ENCODE measurements around the gene GPR26.

Gene GPR26, protein sequence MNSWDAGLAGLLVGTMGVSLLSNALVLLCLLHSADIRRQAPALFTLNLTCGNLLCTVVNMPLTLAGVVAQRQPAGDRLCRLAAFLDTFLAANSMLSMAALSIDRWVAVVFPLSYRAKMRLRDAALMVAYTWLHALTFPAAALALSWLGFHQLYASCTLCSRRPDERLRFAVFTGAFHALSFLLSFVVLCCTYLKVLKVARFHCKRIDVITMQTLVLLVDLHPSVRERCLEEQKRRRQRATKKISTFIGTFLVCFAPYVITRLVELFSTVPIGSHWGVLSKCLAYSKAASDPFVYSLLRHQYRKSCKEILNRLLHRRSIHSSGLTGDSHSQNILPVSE

GRCh38 chr10:123666318-123667236 is at the start of gene GPR26:
Gene GPR26, plus strand, starts transcription at chr10:123666355. Its CDS starts 53 bp downstream, at chr10:123666408.
- no peak for DNase-seq

DNA sequence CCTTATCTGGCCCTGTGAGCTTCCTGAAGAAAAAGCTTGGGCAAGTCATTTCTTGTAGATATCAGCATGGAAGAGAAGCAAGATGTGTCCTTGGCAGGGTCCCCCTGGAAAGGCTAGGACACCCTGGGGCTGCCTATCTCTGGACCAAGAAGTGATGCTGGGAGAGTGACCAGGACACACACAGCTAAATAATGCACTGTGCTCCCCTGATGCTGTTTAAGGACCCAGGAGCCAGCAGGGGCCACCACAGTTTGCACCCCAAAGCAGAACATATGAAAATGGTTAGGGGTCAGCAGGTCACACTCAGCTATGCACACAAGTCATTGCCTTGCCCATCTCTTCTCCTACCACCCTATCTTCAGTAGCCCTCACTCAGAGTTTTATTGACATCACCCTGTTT is 47.9 kb upstream of the GPR26 start:
- DNase-seq: no peak

- no peak for DNase-seq
Observed at GRCh38 chr10:123619067-123619855, 46.9 kb upstream of the GPR26 start.

GRCh38 chr10:123620621-123621020 is 45.5 kb upstream of the GPR26 start:
- DNase-seq: no peak

- no peak for DNase-seq
Observed at GRCh38 chr10:123621492-123621891, 44.7 kb upstream of the GPR26 start.

DNA sequence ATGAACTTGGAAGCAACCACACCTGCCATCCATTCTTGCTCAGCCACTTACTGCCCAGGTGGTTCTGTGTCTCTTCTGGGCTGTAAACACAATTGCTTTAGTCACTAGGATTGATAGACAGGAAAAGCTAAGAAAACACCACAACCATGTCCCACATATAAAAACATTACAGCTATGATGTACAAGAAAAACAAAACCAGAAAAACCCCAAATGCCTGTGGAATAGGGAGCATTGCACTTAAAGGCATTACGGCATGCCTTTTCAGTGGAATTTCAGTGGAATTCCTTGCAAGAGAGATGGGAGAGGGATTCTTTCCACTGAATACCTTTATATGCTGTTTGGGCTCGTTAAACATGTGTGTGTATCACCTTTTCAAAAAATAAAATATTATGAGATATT is 44.2 kb upstream of the GPR26 start:
- no peak for DNase-seq

- DNase-seq: no peak
Observed at GRCh38 chr10:123622381-123622780, 43.8 kb upstream of the GPR26 start.

DNA sequence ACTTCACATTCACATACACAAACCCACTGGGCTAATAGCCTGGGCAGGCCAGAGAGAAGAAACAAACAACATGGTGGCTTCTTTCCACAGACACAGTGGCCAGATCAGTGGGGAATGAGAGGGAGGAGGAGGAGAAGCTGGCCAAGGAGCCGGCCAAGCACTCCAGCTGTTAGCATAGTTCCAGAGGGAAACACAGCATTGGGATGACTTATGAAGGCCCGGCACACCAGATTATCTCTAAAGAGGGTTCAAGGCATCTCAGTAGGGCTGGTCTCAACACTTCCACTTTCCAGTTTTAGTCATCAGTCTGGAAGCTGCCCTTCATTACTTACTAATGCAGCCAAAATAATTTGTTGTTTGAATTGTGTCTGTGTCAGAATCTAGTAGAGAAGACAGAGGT is 42.1 kb upstream of the GPR26 start:
- DNase-seq: no peak

DNA sequence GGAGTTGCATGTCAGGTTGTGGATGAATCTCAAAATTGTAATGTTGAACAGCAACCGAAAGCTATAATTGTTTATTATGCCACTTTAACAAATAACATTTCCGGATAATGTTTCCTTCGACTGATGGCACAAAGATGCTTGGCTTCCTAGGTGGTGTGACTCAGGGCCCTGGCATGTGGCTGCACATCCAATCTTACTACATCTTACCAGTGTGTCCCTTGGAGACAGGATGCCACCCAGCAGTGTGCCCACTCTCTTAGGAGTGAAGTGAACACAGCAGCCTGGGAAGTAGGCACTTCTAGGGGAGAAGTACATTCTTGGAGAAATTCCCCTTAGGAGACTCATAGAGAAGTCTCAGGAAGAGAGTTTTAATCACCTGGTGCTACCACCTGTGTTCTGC is 33.0 kb upstream of the GPR26 start:
- no peak for DNase-seq

DNA sequence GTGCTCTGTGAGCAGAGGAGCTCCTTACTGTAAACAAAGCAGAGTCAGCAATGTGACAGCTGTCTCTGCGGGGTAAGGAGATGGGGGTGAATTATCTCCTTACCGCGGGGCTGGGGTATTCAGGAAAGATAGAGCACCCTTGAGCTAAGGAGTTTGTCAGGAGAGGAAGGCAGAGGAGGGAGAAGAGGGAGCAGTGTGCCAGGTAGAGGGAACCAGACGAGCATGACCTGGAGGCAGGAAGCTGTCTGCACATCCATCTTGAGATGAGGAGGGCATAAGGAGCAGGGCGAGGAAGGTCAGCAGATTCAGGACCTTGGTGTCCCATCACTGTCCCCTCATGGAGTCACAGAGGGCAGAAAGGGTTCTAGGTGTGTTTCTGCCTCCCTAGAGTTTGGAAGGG is 32.5 kb upstream of the GPR26 start:
- DNase-seq: no peak

DNA sequence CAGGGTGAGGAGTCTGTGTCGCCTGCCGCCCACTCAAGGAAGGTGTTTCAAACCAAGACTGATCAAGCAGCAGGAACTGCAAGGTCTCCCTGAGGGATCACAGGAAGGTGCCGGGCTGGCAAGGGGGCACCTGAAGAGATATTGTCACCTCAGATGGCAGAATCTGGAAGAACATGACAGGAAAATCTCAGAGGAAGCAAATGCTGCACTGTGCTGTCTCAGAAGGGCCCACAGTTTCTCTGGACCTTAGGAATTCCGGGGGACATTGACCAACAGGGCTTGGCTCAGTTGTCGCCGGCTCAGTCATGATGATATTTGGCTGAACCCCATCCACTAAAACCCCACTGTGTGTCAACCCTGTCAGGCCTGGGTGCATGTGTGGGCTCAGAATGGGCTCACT is 31.9 kb upstream of the GPR26 start:
- DNase-seq: no peak

DNA sequence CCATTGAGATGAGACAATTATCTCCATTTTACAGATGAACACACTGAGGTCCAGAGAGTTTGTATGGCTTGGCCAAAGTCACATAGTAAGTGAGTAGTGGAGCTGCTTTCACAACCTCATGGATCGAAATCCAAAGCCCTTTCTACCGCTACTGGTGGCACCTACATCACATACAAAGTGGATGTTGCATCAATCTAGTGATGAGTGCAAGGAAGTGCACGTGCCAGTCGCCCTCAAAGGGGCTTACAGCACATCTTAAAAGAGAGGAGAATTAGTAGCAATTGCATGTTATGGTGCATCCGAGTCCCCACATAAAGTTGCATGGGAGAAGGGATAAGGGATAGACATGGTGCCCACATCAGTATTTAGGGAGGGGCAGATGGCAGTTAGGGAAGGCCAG is 31.0 kb upstream of the GPR26 start:
- DNase-seq: no peak

- DNase-seq: no peak
Observed at GRCh38 chr10:123635745-123636144, 30.4 kb upstream of the GPR26 start.

- DNase-seq: no peak
Observed at GRCh38 chr10:123636598-123637325, 29.4 kb upstream of the GPR26 start.

DNA sequence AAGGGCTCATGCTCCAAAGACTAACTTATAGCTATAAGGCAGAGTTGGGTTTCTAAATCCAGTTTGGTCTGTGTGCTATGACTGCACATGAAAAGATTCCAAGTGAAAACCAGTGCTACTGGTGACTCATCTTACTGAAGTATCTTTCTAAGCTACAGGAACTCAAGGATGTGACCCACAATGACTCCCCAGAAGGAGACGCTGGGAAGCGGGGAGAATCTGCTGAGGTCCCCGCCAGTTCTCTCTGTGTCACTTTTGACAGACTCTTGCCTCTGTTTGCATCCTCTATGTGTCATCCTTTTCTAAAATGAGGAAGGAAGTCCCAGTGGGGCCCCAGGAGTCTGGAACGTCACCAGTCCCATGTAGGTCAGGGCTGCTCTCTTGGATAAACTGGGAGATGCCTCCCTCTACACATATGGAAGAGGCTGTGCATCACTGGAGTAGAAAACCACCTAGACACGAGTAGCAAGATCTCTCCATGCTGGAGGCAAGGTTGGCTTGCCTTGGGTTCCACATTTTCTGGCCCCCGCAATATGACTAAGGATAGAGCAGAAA is 28.8 kb upstream of the GPR26 start:
- no peak for DNase-seq

- no peak for DNase-seq
Observed at GRCh38 chr10:123639131-123639530, 27.0 kb upstream of the GPR26 start.

DNA sequence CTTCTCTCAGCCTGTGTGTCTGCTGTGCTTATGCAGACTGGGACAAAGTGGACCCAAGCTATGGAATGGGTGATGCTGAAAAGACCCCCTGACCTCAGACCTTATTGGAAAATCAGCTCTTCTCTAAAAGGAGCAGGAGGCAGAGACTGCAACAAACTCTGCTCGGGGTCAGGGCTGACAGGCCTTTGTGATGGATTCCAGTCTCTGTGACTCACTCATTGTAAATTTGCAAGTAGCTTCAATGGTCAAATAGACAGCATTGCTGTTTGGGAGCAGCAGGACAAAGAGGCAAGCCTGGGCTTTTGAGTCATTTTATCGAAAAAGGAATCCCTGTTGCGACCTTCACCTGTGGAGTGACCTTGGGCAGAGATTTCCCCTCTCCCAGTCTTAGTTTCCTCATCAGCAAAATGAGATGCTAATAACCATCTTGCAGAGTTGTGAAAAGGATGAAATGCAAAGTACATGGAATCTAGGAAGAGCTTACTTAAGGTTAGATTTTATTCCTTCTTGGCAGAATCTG is 26.1 kb upstream of the GPR26 start:
- no peak for DNase-seq

DNA sequence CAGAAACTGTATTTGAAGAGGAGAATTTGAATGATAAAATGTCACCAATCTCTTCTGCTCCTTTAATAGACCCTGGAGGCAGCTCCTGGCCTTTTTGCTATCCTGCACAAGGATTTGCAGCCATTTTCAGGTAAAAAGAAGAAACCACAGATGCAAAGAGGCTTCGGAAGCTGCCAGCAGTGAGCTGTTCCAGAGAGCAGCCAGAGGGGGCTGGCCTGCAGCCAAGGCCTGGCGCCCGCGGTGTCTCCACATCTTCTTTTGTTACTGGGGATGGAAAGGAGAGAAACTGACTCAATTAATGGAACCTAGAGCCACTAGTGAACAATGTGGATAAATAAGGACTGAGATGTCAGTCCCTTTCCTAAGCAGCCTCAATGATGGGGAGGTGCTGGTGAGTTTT is 23.9 kb upstream of the GPR26 start:
- DNase-seq: no peak

- no peak for DNase-seq
Observed at GRCh38 chr10:123642697-123643096, 23.5 kb upstream of the GPR26 start.

DNA sequence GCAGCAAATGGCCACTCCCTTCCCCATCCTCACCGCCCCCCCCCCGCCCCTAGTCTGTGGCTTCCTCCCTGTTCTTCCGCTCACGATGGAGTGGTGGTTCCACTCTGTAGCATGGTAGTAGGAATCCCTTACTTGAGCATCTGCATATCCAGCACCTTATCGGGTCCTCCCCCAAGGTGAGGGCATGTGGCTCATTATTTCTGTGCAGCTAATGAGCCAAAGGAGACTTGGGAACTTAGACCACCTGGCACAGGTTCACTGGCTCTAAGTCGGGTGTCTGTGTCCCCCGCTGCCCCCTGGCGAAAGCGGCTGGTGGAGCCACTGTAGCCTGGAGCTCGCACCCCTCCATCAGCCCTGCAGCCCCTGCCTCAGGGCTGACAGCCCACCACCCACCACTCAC is 22.8 kb upstream of the GPR26 start:
- DNase-seq: no peak

GRCh38 chr10:123645016-123645415 is 21.1 kb upstream of the GPR26 start:
- DNase-seq: no peak

- no peak for DNase-seq
Observed at GRCh38 chr10:123645615-123646014, 20.5 kb upstream of the GPR26 start.

Measured in activated CD4-positive, alpha-beta T cell treated with anti-CD3 and anti-CD28 coated beads, Interleukin-2, amount 50 U/mL, for 4 hours (primary cell).